NCI-H146 treated with DMSO at 0.1 percent for 48 hours (cell line): Measurements from ENCODE around the gene DALRD3.
A peak's percentile ranks its signal among the peaks of the same experiment; 100 is the strongest.

ENCODE experiments used
- DNase-seq: peaks from one replicate; lab custom pipeline; 2025; ENCODE audit not compliant: unreplicated experiment; lab: John Stamatoyannopoulos, UW

Gene DALRD3

GRCh38 chr3:49006408-49007067 is 11.8 kb downstream of the DALRD3 start:
- DNase-seq = no peak

- DNase-seq = no peak
These were observed 12.4 kb downstream of the DALRD3 start for GRCh38 chr3:49005998-49006397.

- DNase-seq = no peak
These were observed 13.1 kb downstream of the DALRD3 start for GRCh38 chr3:49005303-49005680.

- DNase-seq = peak; percentile 36
These were observed 13.8 kb downstream of the DALRD3 start for GRCh38 chr3:49004352-49005302.

DNA sequence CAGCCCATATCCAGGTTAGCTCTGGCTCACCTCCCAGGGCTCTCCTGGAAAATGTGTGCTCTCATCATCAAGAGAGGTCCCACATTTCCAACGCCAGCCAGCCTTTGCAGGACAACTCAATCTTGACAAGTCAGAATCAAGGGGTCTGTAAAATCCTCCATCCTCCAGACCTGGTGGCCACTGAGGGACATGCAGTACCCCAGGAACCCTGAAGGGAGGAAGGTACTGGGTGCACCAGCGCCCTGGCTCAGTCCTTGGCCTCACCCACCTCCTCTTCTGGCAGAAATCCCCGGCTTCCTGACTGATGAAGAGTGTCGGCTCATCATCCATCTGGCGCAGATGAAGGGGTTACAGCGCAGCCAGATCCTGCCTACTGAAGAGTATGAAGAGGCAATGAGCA is 17.2 kb downstream of the DALRD3 start:
- no peak for DNase-seq

GRCh38 chr3:48999085-48999858 is 19.1 kb downstream of the DALRD3 start:
- peak; percentile 39 for DNase-seq

GRCh38 chr3:48997714-48998637 is 20.4 kb downstream of the DALRD3 start:
- DNase-seq = no peak

DNA sequence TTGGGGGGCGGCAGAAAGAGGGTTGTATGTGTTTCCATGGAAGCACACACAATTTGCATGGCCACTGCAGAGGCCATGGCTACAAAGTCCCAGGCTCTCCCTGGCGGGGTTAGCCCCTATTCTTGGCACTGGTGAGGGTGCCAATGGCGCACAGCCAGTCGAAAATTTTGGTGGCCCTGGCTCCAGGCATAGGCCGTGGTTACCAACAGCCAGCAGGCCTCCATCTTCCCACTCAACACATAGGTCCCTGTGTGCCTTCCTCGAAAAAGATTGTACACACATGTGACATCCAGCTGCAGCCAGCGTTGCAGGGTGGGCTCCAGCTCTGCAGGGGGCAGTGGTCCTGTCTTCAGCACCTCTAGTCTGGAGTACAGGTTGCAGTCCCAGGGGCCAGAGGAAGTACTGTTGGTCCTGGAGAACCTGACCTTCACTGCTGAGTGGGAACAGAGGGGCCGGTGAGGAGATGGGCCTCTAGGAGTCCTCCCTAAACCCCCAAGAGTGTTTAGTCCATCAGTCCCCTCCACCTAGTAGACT is 21.2 kb downstream of the DALRD3 start:
- no peak for DNase-seq

- no peak for DNase-seq
These were observed 21.7 kb downstream of the DALRD3 start for GRCh38 chr3:48996640-48997039.

DNA sequence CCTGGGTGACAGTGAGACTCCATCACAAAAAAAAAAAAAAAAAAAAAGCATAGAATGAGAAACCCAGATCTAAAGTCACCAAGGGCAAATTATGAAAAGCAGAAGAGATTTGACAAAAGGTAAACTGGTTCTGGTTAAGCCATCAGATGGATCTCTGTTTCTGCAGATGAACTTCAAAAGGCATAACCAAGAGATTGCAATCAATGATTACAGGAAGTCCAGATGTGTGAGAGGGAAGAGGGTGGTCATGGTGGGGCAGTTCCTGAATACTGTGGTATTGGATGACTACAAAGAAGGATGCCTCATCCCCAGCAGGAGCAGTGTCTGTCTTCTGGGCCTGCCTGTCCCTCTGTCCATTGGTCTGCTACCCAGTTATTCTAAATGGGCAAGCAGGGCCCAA is 24.5 kb downstream of the DALRD3 start:
- no peak for DNase-seq

GRCh38 chr3:48991851-48992545 is 26.4 kb downstream of the DALRD3 start:
- no peak for DNase-seq

GRCh38 chr3:48990636-48991469 is 27.5 kb downstream of the DALRD3 start:
- DNase-seq = no peak

DNA sequence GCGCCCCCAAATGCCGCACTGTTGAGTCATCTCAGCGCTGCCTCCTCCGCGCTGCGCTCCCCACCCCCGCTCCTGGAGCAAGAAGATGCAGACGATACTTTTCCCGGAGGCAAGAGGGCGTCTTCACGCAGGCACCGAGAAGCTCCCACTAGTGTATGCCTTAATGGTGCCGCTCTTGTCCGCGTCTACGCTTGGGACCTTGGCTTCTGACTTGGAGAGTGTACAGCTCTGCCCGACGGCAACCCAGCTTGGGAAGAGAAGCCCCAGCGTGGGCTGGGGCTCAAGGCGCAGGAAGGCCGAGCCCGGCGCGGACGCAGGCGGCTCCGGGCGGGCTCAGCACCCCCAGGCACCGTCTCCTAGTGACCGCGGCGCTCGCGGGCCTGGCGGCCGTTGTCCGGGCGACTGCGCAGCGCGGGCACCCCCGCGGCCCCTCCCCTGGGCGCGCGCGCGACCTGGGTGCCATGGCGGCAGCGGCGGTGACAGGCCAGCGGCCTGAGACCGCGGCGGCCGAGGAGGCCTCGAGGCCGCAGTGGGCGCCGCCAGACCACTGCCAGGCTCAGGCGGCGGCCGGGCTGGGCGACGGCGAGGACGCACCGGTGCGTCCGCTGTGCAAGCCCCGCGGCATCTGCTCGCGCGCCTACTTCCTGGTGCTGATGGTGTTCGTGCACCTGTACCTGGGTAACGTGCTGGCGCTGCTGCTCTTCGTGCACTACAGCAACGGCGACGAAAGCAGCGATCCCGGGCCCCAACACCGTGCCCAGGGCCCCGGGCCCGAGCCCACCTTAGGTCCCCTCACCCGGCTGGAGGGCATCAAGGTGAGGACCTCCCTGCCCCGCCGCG is 28.4 kb downstream of the DALRD3 start, which contains the start of gene P4HTM:
Gene P4HTM (plus strand): TSS at position 446 of the 840 bp plus-strand sequence. CDS start 16 bp downstream, at position 462.
- DNase-seq = peak; percentile 16

DNA sequence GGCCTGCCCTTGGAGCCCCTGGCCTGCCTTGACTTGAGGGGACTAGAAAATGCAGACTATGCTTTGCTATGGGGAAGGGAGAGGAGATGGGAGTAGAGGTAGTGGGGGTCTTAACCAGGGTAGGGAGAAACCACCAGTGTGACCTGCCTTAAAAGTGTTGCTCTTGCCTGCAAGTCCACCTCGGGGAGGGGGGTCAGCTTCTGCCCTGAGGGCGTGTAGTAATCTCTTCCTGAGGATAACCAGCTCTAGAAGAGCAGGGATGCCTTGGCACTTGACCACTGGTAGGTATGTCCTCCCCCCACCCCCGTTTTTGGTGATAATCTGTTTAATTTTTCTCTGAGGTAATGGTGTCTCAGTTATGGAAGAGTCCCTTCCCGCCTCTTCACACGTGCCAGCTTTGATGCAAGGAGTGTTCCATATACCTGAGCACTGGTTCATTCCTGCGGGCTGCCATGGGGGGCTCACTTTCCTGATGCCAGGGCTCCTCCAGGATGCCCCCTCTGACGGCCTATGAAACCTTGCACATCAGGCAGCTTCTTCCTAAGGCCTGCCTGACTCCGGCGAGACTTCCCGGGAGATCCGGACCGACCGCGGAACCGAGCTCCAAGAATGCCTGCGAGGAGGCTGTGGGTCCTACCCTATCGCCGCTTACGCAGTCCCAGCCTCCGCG is 29.1 kb downstream of the DALRD3 start:
- no peak for DNase-seq

GRCh38 chr3:48985831-48986376 is 32.5 kb downstream of the DALRD3 start:
- DNase-seq = no peak

- no peak for DNase-seq
These were observed 33.7 kb downstream of the DALRD3 start for GRCh38 chr3:48984663-48985062.

GRCh38 chr3:48983096-48983495 is 35.3 kb downstream of the DALRD3 start:
- no peak for DNase-seq
